Measurements from ENCODE around the gene MBTD1.
"Not testable (repeated sequence)": the region's sequence is repeated elsewhere in the genome, so short reads cannot be mapped to it uniquely, and the experiment has no call there.

The MBTD1 gene

DNA sequence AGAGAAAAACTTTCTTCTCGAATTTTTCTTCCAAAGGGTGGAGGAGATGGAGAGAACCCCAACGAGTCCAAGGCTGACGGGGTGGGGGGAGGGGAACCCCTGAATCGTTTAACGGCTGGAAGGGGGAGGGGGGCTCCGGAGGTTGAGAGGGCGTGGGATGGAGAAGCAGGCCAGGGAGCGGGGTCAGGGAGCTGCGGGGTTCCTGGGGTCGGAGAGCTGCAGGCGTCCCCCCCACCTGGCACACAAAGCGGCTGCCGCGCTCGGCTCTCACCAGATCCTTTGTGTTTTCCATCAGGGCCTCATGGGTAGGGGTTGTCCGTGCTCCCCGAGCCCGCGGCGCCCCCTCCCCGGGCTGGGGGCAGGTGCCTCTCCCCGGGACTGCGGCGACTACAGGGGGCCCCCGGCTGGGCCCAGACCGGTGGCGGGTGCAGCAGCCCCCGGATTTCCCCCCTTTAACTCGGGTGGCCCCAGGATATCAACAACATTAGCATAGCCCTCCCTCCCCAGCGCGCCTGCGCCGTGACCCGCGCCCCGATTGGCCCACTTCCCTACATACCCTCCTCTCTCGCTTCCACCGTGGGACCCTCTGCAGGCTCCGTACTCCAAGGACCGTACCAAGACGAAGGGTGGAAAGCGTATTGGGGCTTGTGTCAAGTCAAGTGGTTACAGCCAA lies at the start of gene MBTD1:
Gene MBTD1, minus strand, starts transcription at position 486 of the 673 bp plus-strand sequence. CDS start 34,888 bp downstream, outside the sequence.
- peak; percentile 95 for DNase-seq (ENCODE audit: low spot score)

DNA sequence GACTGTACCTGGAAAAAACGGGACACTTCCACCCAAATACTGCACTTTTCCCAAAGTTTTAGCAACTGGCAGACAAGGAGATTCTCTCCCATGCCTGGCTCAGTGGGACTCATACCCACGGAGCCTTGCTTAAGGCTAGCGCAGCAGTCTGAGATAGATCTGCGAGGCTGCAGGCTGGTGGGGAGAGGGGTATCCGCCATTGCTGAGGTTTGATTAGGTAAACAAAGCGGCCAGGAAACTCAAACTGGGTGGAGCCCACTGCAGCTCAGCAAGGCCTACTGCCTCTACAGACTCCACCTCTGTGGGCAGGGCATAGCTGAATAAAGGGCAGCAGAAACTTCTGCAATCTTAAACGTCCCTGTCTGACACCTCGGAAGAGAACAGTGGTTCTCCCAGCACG lies 45.3 kb upstream of the MBTD1 start:
- no peak for DNase-seq (ENCODE audit: low spot score)

- no peak for DNase-seq (ENCODE audit: low spot score)
Observed at GRCh38 chr17:51299859-51300258, 40.0 kb upstream of the MBTD1 start.

DNA sequence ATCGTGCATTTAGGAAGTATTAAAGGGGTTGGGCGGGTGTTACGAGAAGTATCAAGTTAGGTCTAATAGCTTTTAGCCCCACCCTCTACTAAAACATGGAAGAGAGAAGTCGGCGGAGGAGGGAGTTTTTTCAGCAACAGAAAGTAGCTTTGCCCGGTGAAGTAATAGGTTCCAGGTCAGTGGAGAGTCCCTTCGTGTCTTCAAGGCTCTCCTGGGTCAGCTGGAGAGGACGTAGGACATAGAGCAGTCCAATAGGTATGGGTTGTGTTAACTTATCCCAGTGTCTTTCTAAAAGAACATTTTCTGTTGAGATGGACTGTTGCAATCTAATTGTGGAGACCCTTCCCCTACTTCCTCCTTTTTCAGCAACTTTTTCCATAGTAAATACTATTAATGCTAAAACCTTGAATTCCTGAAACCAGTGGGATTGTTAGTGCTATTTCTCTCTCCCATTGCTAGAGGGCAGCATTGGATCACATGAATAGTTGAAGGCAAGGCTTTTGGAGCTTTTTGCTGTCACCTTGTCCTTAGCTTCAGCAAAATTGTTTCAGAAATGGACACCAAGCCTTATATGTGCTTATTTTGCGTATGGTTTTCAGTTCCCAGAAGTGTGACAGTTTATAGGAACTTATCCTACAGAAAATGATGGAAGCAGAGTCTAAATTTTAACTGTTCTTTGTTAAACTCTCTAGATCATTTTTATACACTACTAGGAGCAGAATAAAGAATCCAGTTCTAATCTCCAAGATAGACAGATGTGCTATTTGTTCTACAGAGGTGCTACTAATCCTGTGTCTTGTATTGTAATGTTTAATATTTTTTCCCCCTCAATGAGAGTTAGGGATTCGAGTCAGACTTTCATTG lies 38.9 kb upstream of the MBTD1 start:
- no peak for DNase-seq (ENCODE audit: low spot score)

DNA sequence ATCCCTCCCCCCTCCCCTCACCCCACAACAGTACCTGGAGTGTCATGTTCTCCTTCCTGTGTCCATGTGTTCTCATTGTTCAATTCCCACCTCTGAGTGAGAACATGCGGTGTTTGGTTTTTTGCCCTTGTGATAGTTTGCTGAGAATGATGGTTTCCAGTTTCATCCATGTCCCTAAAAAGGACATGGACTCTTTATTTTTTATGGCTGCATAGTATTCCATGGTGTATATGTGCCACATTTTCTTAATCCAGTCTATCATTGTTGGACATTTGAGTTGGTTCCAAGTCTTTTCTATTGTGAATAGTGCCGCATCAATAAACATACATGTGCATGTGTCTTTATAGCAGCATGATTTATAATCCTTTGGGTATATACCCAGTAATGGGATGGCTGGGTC lies 34.5 kb upstream of the MBTD1 start:
- not testable (repeated sequence) for DNase-seq (ENCODE audit: low spot score)

DNA sequence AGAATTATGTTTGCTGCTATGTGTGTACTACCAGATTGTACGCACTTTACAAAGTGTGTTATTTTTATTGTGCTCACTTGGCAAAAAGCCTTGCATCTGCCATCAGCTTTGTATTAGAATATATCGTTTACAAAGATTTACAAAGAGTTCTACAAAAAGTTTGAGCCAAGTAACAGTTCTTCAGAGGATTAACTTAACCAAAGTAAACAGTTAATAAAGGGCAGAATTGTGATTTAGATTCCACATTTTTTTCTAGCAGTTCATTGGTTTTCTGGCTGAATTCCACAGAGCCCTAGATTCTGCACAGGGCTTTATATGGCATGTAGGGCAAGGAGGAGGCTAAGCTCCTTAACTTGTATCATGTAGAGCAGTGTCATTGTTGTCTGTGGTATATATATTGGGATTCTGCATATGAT lies 29.9 kb upstream of the MBTD1 start:
- DNase-seq (ENCODE audit: low spot score), result no peak

- DNase-seq (ENCODE audit: low spot score), result no peak
Observed at GRCh38 chr17:51287412-51287811, 27.6 kb upstream of the MBTD1 start.

- no peak for DNase-seq (ENCODE audit: low spot score)
Observed at GRCh38 chr17:51279183-51279582, 19.3 kb upstream of the MBTD1 start.

- DNase-seq (ENCODE audit: low spot score), result no peak
Observed at GRCh38 chr17:51275381-51275780, 15.5 kb upstream of the MBTD1 start.

- DNase-seq (ENCODE audit: low spot score), result no peak
Observed at GRCh38 chr17:51272812-51273211, 13.0 kb upstream of the MBTD1 start.

- DNase-seq (ENCODE audit: low spot score), result no peak
Observed at GRCh38 chr17:51270636-51271035, 10.8 kb upstream of the MBTD1 start.

GRCh38 chr17:51269991-51270390 lies 10.1 kb upstream of the MBTD1 start:
- DNase-seq (ENCODE audit: low spot score), result no peak

- DNase-seq (ENCODE audit: low spot score), result not testable (repeated sequence)
Observed at GRCh38 chr17:51264466-51264865, 4.6 kb upstream of the MBTD1 start.

- no peak for DNase-seq (ENCODE audit: low spot score)
Observed at GRCh38 chr17:51263006-51263405, 3.2 kb upstream of the MBTD1 start.

- no peak for DNase-seq (ENCODE audit: low spot score)
Observed at GRCh38 chr17:51261024-51261963, 1.4 kb upstream of the MBTD1 start.

DNA sequence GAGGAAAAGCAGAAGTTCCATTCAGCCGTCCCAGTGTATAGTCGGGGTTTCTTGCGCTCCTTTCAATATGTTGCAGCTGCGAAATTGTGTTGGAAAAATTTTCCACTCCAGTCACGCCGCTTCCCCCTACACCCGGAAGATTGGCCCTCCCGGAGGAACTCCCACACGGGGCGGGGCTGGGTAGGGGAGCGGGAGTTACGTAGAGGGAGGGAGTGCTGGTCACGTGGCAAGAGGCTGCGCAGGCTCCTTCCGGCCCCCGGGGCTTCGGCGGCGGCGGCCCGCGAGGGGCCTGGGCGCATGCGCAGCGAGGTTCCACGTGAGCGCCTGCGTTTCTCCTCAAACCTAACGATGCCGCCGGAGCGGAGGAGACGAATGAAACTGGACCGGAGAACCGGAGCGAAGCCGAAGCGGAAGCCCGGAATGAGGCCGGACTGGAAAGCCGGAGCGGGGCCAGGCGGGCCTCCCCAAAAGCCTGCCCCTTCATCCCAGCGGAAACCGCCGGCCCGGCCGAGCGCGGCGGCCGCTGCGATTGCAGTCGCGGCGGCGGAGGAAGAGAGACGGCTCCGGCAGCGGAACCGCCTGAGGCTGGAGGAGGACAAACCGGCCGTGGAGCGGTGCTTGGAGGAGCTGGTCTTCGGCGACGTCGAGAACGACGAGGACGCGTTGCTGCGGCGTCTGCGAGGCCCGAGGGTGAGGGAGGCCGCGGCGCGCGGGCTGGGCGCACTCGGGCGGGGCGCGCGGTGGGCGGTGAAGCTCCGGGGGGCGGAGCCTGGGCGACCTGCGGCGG lies 581 bp upstream of the MBTD1 start, which contains the start of gene UTP18:
Gene UTP18, plus strand, starts transcription at position 310 of the 787 bp plus-strand sequence. Its CDS starts 39 bp downstream, at position 349.
- DNase-seq (ENCODE audit: low spot score), result peak; percentile 97

DNA sequence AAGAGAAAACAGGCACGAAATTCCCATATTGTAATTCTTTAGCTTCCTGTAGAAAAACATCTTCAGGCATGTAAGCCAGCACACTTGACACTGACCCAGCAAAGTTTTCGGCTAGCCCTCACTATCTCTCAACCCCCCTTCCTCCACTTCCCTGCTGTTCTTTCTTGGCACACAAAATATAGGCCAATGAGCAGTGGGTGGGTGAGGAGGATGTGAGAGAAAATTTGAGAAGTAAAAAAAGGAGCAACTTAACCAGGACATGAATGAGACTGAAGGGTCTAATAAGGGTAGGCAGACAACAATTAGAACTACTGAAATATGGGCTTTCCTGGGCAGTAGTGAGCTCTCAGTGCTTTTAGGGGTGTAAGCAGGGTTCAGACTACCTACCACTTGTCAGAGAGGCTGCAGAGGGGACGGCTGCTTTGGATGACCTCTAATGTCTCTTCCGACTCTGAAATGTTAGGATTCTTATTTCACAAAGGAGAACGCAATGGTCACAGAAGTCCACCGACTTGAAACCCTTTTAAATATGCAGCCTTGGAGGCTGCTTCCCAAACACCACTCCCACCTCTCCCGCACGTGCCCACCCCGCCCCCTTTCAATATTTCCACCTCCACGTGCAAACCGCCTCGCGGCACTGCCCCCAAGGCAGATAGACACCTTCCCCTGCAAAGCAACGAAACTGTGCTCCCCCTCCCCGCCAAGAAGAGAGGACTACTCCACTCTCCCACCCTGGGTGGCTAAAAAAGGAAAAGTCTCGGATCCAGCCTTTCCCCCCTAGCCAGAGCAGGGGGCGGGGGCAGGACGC lies 889 bp downstream of the MBTD1 start:
- DNase-seq (ENCODE audit: low spot score), result no peak

DNA sequence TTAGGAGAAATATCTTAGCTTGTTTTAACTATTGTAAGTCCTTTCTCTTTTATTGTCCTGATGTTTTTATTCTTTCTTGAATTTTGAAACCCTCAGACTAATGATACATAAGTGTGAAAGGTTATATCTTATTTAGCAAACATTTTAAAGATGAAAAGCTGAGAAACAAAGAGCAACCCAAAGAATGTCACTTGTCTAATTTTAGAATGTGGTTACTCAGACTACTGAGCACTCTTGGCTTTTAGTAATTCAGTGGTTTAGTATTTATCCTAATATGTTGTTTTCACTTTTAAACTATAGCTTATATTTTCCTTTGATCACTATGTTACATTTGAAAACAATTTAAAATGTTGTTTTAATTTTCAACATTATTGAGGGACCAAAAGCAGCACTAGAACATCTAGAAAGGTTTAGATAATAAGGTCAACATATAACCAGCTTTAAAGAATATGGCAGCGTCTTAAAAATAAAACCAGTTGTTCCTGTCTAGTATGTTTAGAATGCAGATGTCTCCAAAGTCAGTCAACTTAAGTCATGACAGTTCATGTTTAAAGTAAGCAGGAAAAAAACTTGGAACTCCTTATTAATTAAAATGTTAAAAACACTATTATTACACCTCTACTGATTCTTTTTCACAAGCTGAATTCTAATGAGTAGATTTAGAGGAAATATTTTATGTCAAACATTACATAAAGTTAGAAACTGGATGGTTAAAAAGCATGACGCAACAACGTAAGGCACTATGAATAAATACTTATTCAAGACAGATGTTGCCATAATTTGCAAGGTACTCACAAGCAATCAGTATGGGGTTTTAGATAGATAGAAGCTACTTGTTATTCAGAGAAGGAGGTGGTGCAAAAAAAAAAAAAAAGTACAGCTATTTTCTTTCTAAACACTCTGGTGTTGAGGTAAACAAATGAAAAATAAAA lies 2.4 kb downstream of the MBTD1 start:
- no peak for DNase-seq (ENCODE audit: low spot score)

GRCh38 chr17:51256101-51256500 lies 3.7 kb downstream of the MBTD1 start:
- no peak for DNase-seq (ENCODE audit: low spot score)
